Activated naive CD8-positive, alpha-beta T cell (primary cell): ENCODE results near the gene ELMO2.

Experiments used
- H3K27ac Mint-ChIP-seq: one replicate; pipeline ENCODE4 v1.8.0; 2021; ENCODE audit warnings: mixed read lengths
- H3K27me3 Mint-ChIP-seq: one replicate; pipeline ENCODE4 v1.8.0; 2021; ENCODE audit warnings: mixed read lengths
- H3K36me3 Mint-ChIP-seq: one replicate; pipeline ENCODE4 v1.8.0; 2021; ENCODE audit warnings: mixed read lengths
- H3K4me1 Mint-ChIP-seq: one replicate; pipeline ENCODE4 v1.8.0; 2021; ENCODE audit warnings: low read depth, mixed read lengths
- H3K4me3 Mint-ChIP-seq: one replicate; pipeline ENCODE4 v1.8.0; 2021; ENCODE audit warnings: mild to moderate bottlenecking, mixed read lengths
- H3K9me3 Mint-ChIP-seq: one replicate; pipeline ENCODE4 v1.8.0; 2021; ENCODE audit warnings: low read depth, mixed read lengths

ELMO2 gene

DNA sequence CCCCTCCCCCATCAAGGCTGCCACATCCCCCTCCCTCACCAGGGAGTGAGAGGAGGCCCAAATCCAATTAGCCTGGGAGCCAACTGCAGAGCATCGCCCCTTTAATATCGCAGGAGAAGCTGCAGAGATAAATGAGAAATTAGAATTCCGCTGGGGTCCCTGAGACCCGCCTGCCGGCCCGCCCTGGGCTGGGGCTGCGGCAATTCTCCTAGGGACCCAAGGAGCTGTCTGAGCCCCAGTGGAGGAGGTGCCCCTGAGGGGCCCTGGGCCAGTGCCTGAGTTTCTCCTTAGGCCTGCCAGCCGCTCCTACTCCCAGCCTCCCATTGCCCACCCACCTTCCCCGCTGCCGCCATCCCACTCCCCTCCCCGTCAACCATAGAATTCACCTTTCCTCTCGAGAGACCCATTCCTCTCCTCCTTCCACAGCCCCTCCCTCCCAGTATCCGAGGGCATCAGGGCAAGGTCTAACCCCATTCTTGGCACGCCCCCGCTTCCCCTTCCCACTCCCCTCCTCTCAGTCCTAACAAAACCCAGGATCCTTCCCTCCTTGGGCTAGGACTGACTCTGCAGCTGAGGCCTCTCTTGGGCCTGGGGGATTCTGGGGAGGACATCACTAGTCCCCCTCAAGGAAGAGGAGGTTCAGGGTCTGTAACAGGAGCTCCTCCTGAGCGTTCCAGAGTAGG lies 78.1 kb downstream of the ELMO2 start:
- Mint-ChIP-seq H3K27ac (no peak overlapping the region), H3K9me3 (no peaks in the 10 kb centered on the region), H3K4me3 (no peak overlapping the region), H3K27me3 (peaks cover 7% of the 10 kb centered on the region), H3K36me3 (no peaks in the 10 kb centered on the region), H3K4me1 (no peaks in the 10 kb centered on the region)

- no peak overlapping the region for H3K27ac Mint-ChIP-seq
- peaks cover 7% of the 10 kb centered on the region for H3K27me3 Mint-ChIP-seq
- no peaks in the 10 kb centered on the region for H3K4me1 Mint-ChIP-seq
- H3K36me3 Mint-ChIP-seq: no peaks in the 10 kb centered on the region
- H3K9me3 Mint-ChIP-seq: no peaks in the 10 kb centered on the region
- H3K4me3 Mint-ChIP-seq: no peak overlapping the region
These were observed 78.9 kb downstream of the ELMO2 start for GRCh38 chr20:46327557-46327956.

GRCh38 chr20:46325789-46326188 lies 80.6 kb downstream of the ELMO2 start:
- Mint-ChIP-seq H3K36me3 (no peaks in the 10 kb centered on the region), H3K9me3 (no peaks in the 10 kb centered on the region), H3K4me1 (no peaks in the 10 kb centered on the region), H3K4me3 (no peak overlapping the region), H3K27ac (no peak overlapping the region), H3K27me3 (peaks cover 6% of the 10 kb centered on the region)

DNA sequence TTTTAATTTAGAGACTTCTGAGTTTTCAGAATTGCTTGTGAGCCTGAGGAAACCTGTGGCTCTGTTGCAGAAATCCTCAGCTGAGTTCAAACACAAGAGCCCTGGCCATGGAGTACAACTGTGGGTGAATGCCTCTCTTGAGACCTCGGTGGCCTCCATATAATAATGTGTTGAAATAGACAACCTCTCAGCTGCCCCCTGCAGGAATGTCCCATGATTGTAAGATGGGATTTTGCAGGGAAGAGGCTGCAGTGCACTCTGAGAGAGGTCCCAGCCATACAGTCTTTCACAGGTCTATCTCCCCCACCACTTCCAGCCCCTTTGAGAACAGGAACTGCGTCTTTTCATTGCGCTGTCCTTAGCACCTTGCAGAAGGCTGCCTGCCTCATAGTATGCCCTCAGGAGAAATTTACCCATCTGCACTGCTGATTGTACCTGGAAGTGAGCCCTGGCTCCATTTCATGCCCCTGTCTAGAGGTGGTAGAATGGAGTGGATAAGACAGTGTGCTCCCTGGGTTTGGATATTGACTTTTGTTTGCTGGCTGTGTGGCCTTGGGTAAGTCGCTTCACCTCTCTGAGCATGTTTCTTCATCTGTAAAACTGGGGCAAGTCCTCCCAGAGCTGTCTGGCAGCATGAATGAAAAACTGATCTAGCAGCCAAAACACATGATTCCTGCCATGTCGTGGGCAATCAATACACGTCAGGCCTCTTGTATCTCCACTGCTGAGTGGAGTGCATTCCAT lies 81.3 kb downstream of the ELMO2 start:
- H3K36me3 Mint-ChIP-seq: no peaks in the 10 kb centered on the region
- no peaks in the 10 kb centered on the region for H3K4me1 Mint-ChIP-seq
- H3K4me3 Mint-ChIP-seq: no peak overlapping the region
- peaks cover 8% of the 10 kb centered on the region for H3K27me3 Mint-ChIP-seq
- H3K9me3 Mint-ChIP-seq: no peaks in the 10 kb centered on the region
- H3K27ac Mint-ChIP-seq: no peak overlapping the region

- H3K4me1 Mint-ChIP-seq: no peaks in the 10 kb centered on the region
- H3K27me3 Mint-ChIP-seq: peaks cover 4% of the 10 kb centered on the region
- H3K9me3 Mint-ChIP-seq: no peaks in the 10 kb centered on the region
- H3K27ac Mint-ChIP-seq: no peak overlapping the region
- no peak overlapping the region for H3K4me3 Mint-ChIP-seq
- no peaks in the 10 kb centered on the region for H3K36me3 Mint-ChIP-seq
These were observed 82.0 kb downstream of the ELMO2 start for GRCh38 chr20:46324379-46324778.

GRCh38 chr20:46323557-46323956 lies 82.9 kb downstream of the ELMO2 start:
- Mint-ChIP-seq H3K4me3 (no peak overlapping the region), H3K27me3 (peaks cover 3% of the 10 kb centered on the region), H3K36me3 (no peaks in the 10 kb centered on the region), H3K9me3 (no peaks in the 10 kb centered on the region), H3K27ac (no peak overlapping the region), H3K4me1 (no peaks in the 10 kb centered on the region)

GRCh38 chr20:46322641-46323040 lies 83.8 kb downstream of the ELMO2 start:
- Mint-ChIP-seq H3K36me3 (no peaks in the 10 kb centered on the region), H3K4me3 (no peak overlapping the region), H3K27me3 (peaks cover 3% of the 10 kb centered on the region), H3K4me1 (no peaks in the 10 kb centered on the region), H3K27ac (no peak overlapping the region), H3K9me3 (no peaks in the 10 kb centered on the region)

DNA sequence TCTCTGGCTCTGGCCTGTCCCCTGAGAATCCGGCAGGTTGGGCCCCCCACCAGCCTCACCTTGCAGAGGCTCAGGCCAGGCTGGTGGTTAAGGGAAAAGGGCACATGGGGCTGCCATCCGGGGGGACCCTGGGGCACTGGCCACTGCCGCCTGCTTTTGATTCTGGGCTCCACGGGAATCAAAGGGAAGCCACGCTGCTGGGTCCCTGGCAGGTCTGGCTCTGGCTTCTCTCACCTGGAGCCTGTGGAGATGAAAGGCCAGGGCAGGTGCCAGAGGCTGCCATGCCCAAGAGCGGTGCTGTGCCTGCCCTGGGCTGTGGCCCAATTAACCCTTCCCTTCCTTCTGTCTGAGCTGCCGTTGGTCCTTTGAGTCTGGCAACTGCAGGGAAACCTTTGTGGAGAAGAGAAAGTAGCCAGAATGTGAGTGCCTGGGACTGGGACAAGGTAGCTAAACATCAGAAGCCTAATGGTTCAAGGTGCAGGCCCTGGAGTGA lies 88.7 kb downstream of the ELMO2 start:
- H3K27ac Mint-ChIP-seq: no peak overlapping the region
- no peaks in the 10 kb centered on the region for H3K36me3 Mint-ChIP-seq
- no peak overlapping the region for H3K4me3 Mint-ChIP-seq
- no peaks in the 10 kb centered on the region for H3K9me3 Mint-ChIP-seq
- no peaks in the 10 kb centered on the region for H3K4me1 Mint-ChIP-seq
- peaks cover 32% of the 10 kb centered on the region for H3K27me3 Mint-ChIP-seq

- Mint-ChIP-seq H3K36me3 (no peaks in the 10 kb centered on the region), H3K4me1 (peaks cover under 1% of the 10 kb centered on the region), H3K4me3 (no peak overlapping the region), H3K27ac (no peak overlapping the region), H3K27me3 (peaks cover 33% of the 10 kb centered on the region), H3K9me3 (no peaks in the 10 kb centered on the region)
These were observed 89.3 kb downstream of the ELMO2 start for GRCh38 chr20:46316984-46317684.
